ENCODE data around the gene ACAP1.

ACAP1 gene

DNA sequence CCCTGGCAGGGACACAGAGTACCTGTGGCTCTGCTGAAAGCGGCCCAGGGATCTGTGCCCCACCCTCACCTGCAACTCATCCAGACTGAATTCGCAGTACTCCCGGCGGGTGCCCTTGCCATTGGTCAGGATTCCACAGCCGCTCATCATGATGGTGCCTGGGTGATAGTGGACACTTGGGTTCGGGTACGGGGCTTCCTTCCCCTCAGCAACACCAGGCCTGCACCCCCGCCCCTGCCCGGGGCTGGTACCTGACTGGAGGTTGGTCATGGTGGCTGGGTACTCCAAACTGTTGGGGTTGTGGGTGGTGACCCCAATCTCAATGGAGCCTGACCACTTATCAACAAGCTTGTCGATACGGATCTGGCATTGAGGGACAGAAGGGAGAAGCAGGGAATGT is 10.1 kb upstream of the ACAP1 start:
- Histone ChIP-seq H3K27ac (ENCODE audit: poor library complexity, severe bottlenecking) (no peak overlapping the region), H3K9me3 (ENCODE audit: severe bottlenecking) (no peaks in the 10 kb centered on the region), H3K4me1 (ENCODE audit: insufficient read depth, poor library complexity, severe bottlenecking) (no peaks in the 10 kb centered on the region), H3K4me3 (ENCODE audit: severe bottlenecking) (no peak overlapping the region), H3K36me3 (ENCODE audit: low read depth) (peaks cover 45% of the 10 kb centered on the region), H3K27me3 (ENCODE audit: insufficient read depth, poor library complexity, severe bottlenecking) (no peaks in the 10 kb centered on the region)
- DNase-seq (ENCODE audit: low spot score) (no peak), ATAC-seq (ENCODE audit: low read depth) (no peak)
- TF ChIP-seq, protein P1, sequence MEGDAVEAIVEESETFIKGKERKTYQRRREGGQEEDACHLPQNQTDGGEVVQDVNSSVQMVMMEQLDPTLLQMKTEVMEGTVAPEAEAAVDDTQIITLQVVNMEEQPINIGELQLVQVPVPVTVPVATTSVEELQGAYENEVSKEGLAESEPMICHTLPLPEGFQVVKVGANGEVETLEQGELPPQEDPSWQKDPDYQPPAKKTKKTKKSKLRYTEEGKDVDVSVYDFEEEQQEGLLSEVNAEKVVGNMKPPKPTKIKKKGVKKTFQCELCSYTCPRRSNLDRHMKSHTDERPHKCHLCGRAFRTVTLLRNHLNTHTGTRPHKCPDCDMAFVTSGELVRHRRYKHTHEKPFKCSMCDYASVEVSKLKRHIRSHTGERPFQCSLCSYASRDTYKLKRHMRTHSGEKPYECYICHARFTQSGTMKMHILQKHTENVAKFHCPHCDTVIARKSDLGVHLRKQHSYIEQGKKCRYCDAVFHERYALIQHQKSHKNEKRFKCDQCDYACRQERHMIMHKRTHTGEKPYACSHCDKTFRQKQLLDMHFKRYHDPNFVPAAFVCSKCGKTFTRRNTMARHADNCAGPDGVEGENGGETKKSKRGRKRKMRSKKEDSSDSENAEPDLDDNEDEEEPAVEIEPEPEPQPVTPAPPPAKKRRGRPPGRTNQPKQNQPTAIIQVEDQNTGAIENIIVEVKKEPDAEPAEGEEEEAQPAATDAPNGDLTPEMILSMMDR (IDR thresholded peaks at IDR 0.05; ENCODE audit: poor library complexity, severe bottlenecking) = no peak

DNA sequence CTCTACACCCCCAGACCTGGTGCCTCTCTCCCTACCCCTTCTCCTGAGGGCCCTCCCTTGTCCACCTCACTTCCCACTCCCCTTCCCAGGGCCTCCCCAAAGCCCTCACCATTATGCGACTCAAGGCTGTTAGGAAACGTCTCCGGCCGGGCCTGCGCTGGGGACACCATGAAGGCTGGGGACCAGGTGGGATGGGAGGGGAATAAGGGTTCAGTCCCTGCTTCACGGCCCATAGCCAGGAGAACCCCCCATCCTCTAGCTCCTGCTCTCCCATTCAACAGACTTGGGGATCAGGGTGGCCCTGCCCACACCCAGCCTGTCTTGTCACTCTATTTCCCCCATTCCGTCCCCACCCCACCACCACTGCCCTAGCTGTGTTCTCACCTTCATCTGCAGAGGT is 9.3 kb upstream of the ACAP1 start:
- DNase-seq (ENCODE audit: low spot score) (no peak), ATAC-seq (ENCODE audit: low read depth) (no peak)
- Histone ChIP-seq H3K4me1 (ENCODE audit: insufficient read depth, poor library complexity, severe bottlenecking) (no peaks in the 10 kb centered on the region), H3K9me3 (ENCODE audit: severe bottlenecking) (no peaks in the 10 kb centered on the region), H3K27ac (ENCODE audit: poor library complexity, severe bottlenecking) (no peak overlapping the region), H3K27me3 (ENCODE audit: insufficient read depth, poor library complexity, severe bottlenecking) (no peaks in the 10 kb centered on the region), H3K36me3 (ENCODE audit: low read depth) (peaks cover 36% of the 10 kb centered on the region), H3K4me3 (ENCODE audit: severe bottlenecking) (no peak overlapping the region)
- TF ChIP-seq, protein P1 (IDR thresholded peaks at IDR 0.05; ENCODE audit: poor library complexity, severe bottlenecking) = no peak

DNA sequence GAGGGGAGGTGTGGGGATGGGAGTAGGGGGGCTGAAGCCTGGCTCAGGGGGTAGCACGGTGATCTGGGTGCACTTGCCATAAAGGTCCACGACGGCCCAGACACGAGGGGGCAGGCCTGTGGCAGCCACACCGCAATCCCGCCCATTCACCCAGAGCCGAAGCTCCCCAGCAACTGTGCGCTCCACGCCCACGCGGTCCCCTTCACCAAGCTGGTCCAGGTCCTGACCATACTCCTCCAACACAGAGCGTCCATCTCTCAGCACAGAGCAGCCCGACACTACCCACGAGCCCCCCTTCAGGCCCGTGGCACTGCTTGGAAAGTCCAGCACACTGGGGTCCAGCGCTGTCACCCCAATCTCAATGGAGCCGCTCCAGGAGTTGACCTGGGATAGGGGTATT is 8.8 kb upstream of the ACAP1 start:
- no peak for ATAC-seq (ENCODE audit: low read depth)
- Histone ChIP-seq H3K9me3 (ENCODE audit: severe bottlenecking) (no peaks in the 10 kb centered on the region), H3K36me3 (ENCODE audit: low read depth) (peaks cover 32% of the 10 kb centered on the region), H3K4me1 (ENCODE audit: insufficient read depth, poor library complexity, severe bottlenecking) (no peaks in the 10 kb centered on the region), H3K27ac (ENCODE audit: poor library complexity, severe bottlenecking) (no peak overlapping the region), H3K27me3 (ENCODE audit: insufficient read depth, poor library complexity, severe bottlenecking) (no peaks in the 10 kb centered on the region), H3K4me3 (ENCODE audit: severe bottlenecking) (no peak overlapping the region)
- TF ChIP-seq, protein P1 (IDR thresholded peaks at IDR 0.05; ENCODE audit: poor library complexity, severe bottlenecking) = no peak
- DNase-seq (ENCODE audit: low spot score) = no peak

DNA sequence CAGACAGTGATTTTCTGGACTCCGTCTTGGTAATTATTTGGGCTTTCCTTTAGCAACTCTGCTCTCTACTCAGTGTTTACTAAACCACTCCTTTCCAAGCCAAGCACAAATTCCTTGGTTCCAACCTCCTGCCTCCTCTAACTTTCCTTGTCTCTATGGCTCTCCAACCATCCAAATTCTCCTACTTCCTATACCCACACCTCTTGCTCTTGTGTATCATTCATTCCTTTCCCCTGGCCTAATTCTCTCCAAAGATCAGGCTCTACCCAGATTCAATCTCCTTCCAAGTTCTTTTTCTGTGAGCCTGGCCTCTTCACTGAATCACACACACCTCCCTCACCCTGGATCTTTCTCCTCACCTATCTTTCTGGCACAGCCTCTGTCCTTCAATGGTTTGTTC is 8.3 kb upstream of the ACAP1 start:
- Histone ChIP-seq H3K9me3 (ENCODE audit: severe bottlenecking) (no peaks in the 10 kb centered on the region), H3K4me1 (ENCODE audit: insufficient read depth, poor library complexity, severe bottlenecking) (no peaks in the 10 kb centered on the region), H3K27me3 (ENCODE audit: insufficient read depth, poor library complexity, severe bottlenecking) (no peaks in the 10 kb centered on the region), H3K36me3 (ENCODE audit: low read depth) (peaks cover 26% of the 10 kb centered on the region), H3K4me3 (ENCODE audit: severe bottlenecking) (peak overlapping the region; percentile 56), H3K27ac (ENCODE audit: poor library complexity, severe bottlenecking) (no peak overlapping the region)
- TF ChIP-seq, protein P1 (IDR thresholded peaks at IDR 0.05; ENCODE audit: poor library complexity, severe bottlenecking) = no peak
- no peak for ATAC-seq (ENCODE audit: low read depth)
- DNase-seq (ENCODE audit: low spot score) = no peak

DNA sequence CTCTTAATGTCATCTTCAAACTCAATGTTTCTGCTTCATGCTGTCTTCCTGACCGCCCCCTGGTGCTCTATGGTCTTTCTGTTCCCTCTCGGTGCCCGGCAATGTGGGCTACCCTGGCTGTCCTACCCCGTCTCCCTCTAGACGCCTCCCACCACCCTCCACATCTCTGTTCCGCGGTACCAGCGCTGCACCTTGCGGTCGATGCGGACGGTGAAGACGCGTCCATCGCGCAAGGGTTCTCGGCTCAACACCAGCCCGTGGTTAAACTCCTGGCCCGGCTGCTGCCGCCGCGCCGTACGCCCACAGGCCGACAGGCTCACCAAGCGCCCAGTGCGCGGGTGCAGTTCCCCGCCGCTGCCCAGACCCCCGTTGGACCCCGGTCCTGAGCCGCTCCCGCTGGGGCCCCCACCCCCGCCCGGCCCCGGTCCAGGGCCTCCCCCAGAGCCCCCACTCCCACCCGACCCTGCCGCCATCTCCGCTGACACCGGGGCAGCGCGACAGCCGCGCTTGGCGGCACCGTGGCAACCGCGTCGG is 7.4 kb upstream of the ACAP1 start, which contains the start of gene NEURL4:
Gene NEURL4 (minus strand): TSS at position 496 of the 534 bp plus-strand sequence. CDS start 23 bp downstream, at position 473.
- DNase-seq (ENCODE audit: low spot score) = no peak
- H3K27me3 ChIP-seq (ENCODE audit: insufficient read depth, poor library complexity, severe bottlenecking) = no peaks in the 10 kb centered on the region
- TF ChIP-seq, protein P1 (IDR thresholded peaks at IDR 0.05; ENCODE audit: poor library complexity, severe bottlenecking) = no peak
- H3K27ac ChIP-seq (ENCODE audit: poor library complexity, severe bottlenecking) = peak within 1 kb of the TSS; percentile 60
- no peaks in the 10 kb centered on the region for H3K9me3 ChIP-seq (ENCODE audit: severe bottlenecking)
- peaks cover 18% of the 10 kb centered on the region for H3K36me3 ChIP-seq (ENCODE audit: low read depth)
- H3K4me1 ChIP-seq (ENCODE audit: insufficient read depth, poor library complexity, severe bottlenecking) = no peaks in the 10 kb centered on the region
- H3K4me3 ChIP-seq (ENCODE audit: severe bottlenecking) = peak within 1 kb of the TSS; percentile 56
- peak; percentile 31 for ATAC-seq (ENCODE audit: low read depth)
